ENCODE results near the gene MYL12B. TPM values are rescaled to one million over a fixed set of nuclear protein-coding genes. Genes with fewer than 3 reads are reported as not detected.

MYL12B gene
- polyA plus RNA-seq, 2 of the 4 experiments (the other 2 are of a cell fraction): 419 to 498 TPM

- ATAC-seq (no peak), FAIRE-seq (no peak), DNase-seq (ENCODE audit: low read depth in 1 of 2, low spot score in 1 of 2) (no peak)
- POLR2A ChIA-PET: interaction anchor here (0.6 kb wide), 1 partner anchor 142 kb away, joined by 3 read pairs; no protein-coding TSS in a partner anchor
- Histone ChIP-seq H3K4me3 (no peak overlapping the region), H3K4me2 (no peak overlapping the region), H3K9me3 (no peaks in the 10 kb centered on the region), H3K27ac (peak overlapping the region in 1 of 2 experiments; percentile 28; a peak in 1 of 6 replicates), H3K4me1 (no peaks in the 10 kb centered on the region)
- CTCF ChIA-PET: interaction anchor here (0.6 kb wide), 1 partner anchor 8 kb away, joined by 3 read pairs; no protein-coding TSS in a partner anchor
- 87% methylated on average over 8 of the region's 8 CpGs for WGBS (ENCODE audit: missing lambda C conversion rate)
- TF ChIP-seq HEYL (CRISPR knock-in tag; IDR thresholded peaks at IDR 0.05): no peak
- TF ChIP-seq E2F6 (IDR thresholded peaks at IDR 0.05; ENCODE audit: borderline replicate concordance, low read depth): no peak
- no peak for TF ChIP-seq ESRRA (IDR thresholded peaks at IDR 0.05; ENCODE audit: borderline replicate concordance, low read length)
- no peak for TF ChIP-seq EHF (CRISPR knock-in tag; IDR thresholded peaks at IDR 0.05)
- TF ChIP-seq BHLHE40 (IDR thresholded peaks at IDR 0.05; ENCODE audit: low read depth, low read length): no peak
- no peak for TF ChIP-seq MAZ (IDR thresholded peaks at IDR 0.05; ENCODE audit: borderline replicate concordance, low read depth, low read length)
- no peak for TF ChIP-seq ZFP36 (IDR thresholded peaks at IDR 0.05; ENCODE audit: borderline replicate concordance, partially characterized antibody)
- no peak for TF ChIP-seq CBX8 (IDR thresholded peaks at IDR 0.05)
- TF ChIP-seq MAX (IDR thresholded peaks at IDR 0.05): no peak
- TF ChIP-seq ZNF302 (CRISPR knock-in tag; IDR thresholded peaks at IDR 0.05): no peak
Measured at GRCh38 chr18:3305933-3306332, 44.0 kb downstream of the MYL12B start.

GRCh38 chr18:3306391-3306790 lies 44.5 kb downstream of the MYL12B start:
- 79% methylated on average over 3 of the region's 3 CpGs for WGBS (ENCODE audit: missing lambda C conversion rate)
- POLR2A ChIA-PET: no interaction called here
- ATAC-seq: no peak

More at GRCh38 chr18:3306391-3306790, 44.5 kb downstream of the MYL12B start:
- CTCF ChIA-PET: no interaction called here
- Histone ChIP-seq H3K4me2 (no peak overlapping the region), H3K27ac (no peak overlapping the region), H3K9me3 (no peaks in the 10 kb centered on the region), H3K4me1 (no peaks in the 10 kb centered on the region), H3K4me3 (no peak overlapping the region)
- no peak for TF ChIP-seq PBX3 (IDR thresholded peaks at IDR 0.05)
- no peak for TF ChIP-seq ATOH8 (CRISPR knock-in tag; IDR thresholded peaks at IDR 0.05; ENCODE audit: low read depth)
- TF ChIP-seq CTCF (IDR thresholded peaks at IDR 0.05): no peak
- no peak for TF ChIP-seq HES2 (IDR thresholded peaks at IDR 0.05)
- TF ChIP-seq ZNF302 (CRISPR knock-in tag; IDR thresholded peaks at IDR 0.05): no peak
- TF ChIP-seq RCOR1 (IDR thresholded peaks at IDR 0.05; ENCODE audit: low read depth, low read length): no peak
- TF ChIP-seq ESRRA (IDR thresholded peaks at IDR 0.05; ENCODE audit: borderline replicate concordance, low read length): no peak
- TF ChIP-seq RNF2 (IDR thresholded peaks at IDR 0.05; ENCODE audit: borderline replicate concordance, low read depth): no peak
- no peak for TF ChIP-seq SMC3 (IDR thresholded peaks at IDR 0.05)
- no peak for TF ChIP-seq EP300 (IDR thresholded peaks at IDR 0.05)
- no peak for TF ChIP-seq KDM5A (IDR thresholded peaks at IDR 0.05)
- TF ChIP-seq USF2 (IDR thresholded peaks at IDR 0.05): no peak
- no peak for TF ChIP-seq MYC (IDR thresholded peaks at IDR 0.05; ENCODE audit: borderline replicate concordance, low read length)
- no peak for TF ChIP-seq HMGXB4 (CRISPR knock-in tag; IDR thresholded peaks at IDR 0.05; ENCODE audit: borderline replicate concordance)
- TF ChIP-seq TFCP2L1 (CRISPR knock-in tag; IDR thresholded peaks at IDR 0.05): no peak
- no peak for TF ChIP-seq HOXB13 (CRISPR knock-in tag; IDR thresholded peaks at IDR 0.05; ENCODE audit: low read depth)
- FAIRE-seq (no peak), DNase-seq (ENCODE audit: low read depth in 1 of 2, low spot score in 1 of 2) (no peak)
